ENCODE results near the gene ASB13.
"Not testable (repeated sequence)": the region's sequence is repeated elsewhere in the genome, so short reads cannot be mapped to it uniquely, and the experiment has no call there.

The ASB13 gene

GRCh38 chr10:5607594-5607993 is 58.8 kb downstream of the ASB13 start:
- DNase-seq (ENCODE audit: low read depth in 3 of 3): no peak

GRCh38 chr10:5606864-5607263 is 59.5 kb downstream of the ASB13 start:
- DNase-seq (ENCODE audit: low read depth in 3 of 3): no peak

GRCh38 chr10:5606321-5606720 is 60.1 kb downstream of the ASB13 start:
- no peak for DNase-seq (ENCODE audit: low read depth in 3 of 3)

- no peak for DNase-seq (ENCODE audit: low read depth in 3 of 3)
These were observed 61.4 kb downstream of the ASB13 start for GRCh38 chr10:5604961-5605360.

GRCh38 chr10:5604236-5604925 is 62.0 kb downstream of the ASB13 start:
- no peak for DNase-seq (ENCODE audit: low read depth in 3 of 3)

GRCh38 chr10:5603848-5604170 is 62.6 kb downstream of the ASB13 start:
- no peak for DNase-seq (ENCODE audit: low read depth in 3 of 3)

GRCh38 chr10:5603091-5603847 is 63.1 kb downstream of the ASB13 start:
- DNase-seq (ENCODE audit: low read depth in 3 of 3): no peak

- DNase-seq (ENCODE audit: low read depth in 3 of 3): no peak
These were observed 64.4 kb downstream of the ASB13 start for GRCh38 chr10:5601826-5602495.

GRCh38 chr10:5600908-5601307 is 65.5 kb downstream of the ASB13 start:
- no peak for DNase-seq (ENCODE audit: low read depth in 3 of 3)

GRCh38 chr10:5599613-5600520 is 66.5 kb downstream of the ASB13 start:
- DNase-seq (ENCODE audit: low read depth in 3 of 3): no peak

- DNase-seq (ENCODE audit: low read depth in 3 of 3): no peak
These were observed 68.2 kb downstream of the ASB13 start for GRCh38 chr10:5598085-5598690.

- no peak for DNase-seq (ENCODE audit: low read depth in 3 of 3)
These were observed 69.6 kb downstream of the ASB13 start for GRCh38 chr10:5596611-5597341.

GRCh38 chr10:5595994-5596471 is 70.4 kb downstream of the ASB13 start:
- no peak for DNase-seq (ENCODE audit: low read depth in 3 of 3)

GRCh38 chr10:5595591-5595990 is 70.8 kb downstream of the ASB13 start:
- DNase-seq (ENCODE audit: low read depth in 3 of 3): no peak

- no peak for DNase-seq (ENCODE audit: low read depth in 3 of 3)
These were observed 71.3 kb downstream of the ASB13 start for GRCh38 chr10:5595095-5595494.

- no peak for DNase-seq (ENCODE audit: low read depth in 3 of 3)
These were observed 71.9 kb downstream of the ASB13 start for GRCh38 chr10:5594271-5595049.

- DNase-seq (ENCODE audit: low read depth in 3 of 3): not testable (repeated sequence)
These were observed 73.0 kb downstream of the ASB13 start for GRCh38 chr10:5593347-5593746.

GRCh38 chr10:5592070-5592469 is 74.3 kb downstream of the ASB13 start:
- no peak for DNase-seq (ENCODE audit: low read depth in 3 of 3)

- DNase-seq (ENCODE audit: low read depth in 3 of 3): no peak
These were observed 75.0 kb downstream of the ASB13 start for GRCh38 chr10:5591336-5591824.

GRCh38 chr10:5590816-5591215 is 75.6 kb downstream of the ASB13 start:
- DNase-seq (ENCODE audit: low read depth in 3 of 3): no peak

Data from stimulated activated CD4-positive, alpha-beta T cell treated with anti-CD3 and anti-CD28 coated beads, TNF-alpha, amount 100 ng/mL, for 4 hours (primary cell).